Activated T-helper 17 cell treated with anti-CD3 and anti-CD28 coated beads, Interleukin-2, amount 50 U/mL, for 72 hours (primary cell): ENCODE results near the gene USB1. TPM values are rescaled to one million over a fixed set of nuclear protein-coding genes. Genes with fewer than 3 reads are reported as not detected.

Source experiments
- ATAC-seq: fragments of 150-1000 bp; cut with Tn5 transposase; replicated peaks from 2 replicates; pipeline ENCODE4 v1.10.0; 2021; ENCODE audit warnings: mild to moderate bottlenecking, moderate library complexity
- H3K27ac Mint-ChIP-seq: one replicate; pipeline ENCODE4 v1.8.0; 2022; ENCODE audit warnings: mixed read lengths
- H3K27me3 Mint-ChIP-seq: one replicate; pipeline ENCODE4 v1.8.0; 2022; ENCODE audit warnings: mixed read lengths
- H3K36me3 Mint-ChIP-seq: one replicate; pipeline ENCODE4 v1.8.0; 2022; ENCODE audit warnings: low read depth, mild to moderate bottlenecking, mixed read lengths
- H3K4me1 Mint-ChIP-seq: one replicate; pipeline ENCODE4 v1.8.0; 2022; ENCODE audit warnings: mixed read lengths
- H3K4me3 Mint-ChIP-seq: one replicate; pipeline ENCODE4 v1.8.0; 2022; ENCODE audit warnings: mild to moderate bottlenecking, mixed read lengths
- H3K9me3 Mint-ChIP-seq: one replicate; pipeline ENCODE4 v1.8.0; 2022; ENCODE audit warnings: mixed read lengths
- total RNA-seq, 2 donors: library from RNA; stranded (reverse); gene quantifications; one replicate each; pipeline ENCODE4 v1.2.3, GENCODE V29; 2022

Gene USB1
- total RNA-seq, 2 donors from 2014 or later, result 33.7 to 56.6 TPM

DNA sequence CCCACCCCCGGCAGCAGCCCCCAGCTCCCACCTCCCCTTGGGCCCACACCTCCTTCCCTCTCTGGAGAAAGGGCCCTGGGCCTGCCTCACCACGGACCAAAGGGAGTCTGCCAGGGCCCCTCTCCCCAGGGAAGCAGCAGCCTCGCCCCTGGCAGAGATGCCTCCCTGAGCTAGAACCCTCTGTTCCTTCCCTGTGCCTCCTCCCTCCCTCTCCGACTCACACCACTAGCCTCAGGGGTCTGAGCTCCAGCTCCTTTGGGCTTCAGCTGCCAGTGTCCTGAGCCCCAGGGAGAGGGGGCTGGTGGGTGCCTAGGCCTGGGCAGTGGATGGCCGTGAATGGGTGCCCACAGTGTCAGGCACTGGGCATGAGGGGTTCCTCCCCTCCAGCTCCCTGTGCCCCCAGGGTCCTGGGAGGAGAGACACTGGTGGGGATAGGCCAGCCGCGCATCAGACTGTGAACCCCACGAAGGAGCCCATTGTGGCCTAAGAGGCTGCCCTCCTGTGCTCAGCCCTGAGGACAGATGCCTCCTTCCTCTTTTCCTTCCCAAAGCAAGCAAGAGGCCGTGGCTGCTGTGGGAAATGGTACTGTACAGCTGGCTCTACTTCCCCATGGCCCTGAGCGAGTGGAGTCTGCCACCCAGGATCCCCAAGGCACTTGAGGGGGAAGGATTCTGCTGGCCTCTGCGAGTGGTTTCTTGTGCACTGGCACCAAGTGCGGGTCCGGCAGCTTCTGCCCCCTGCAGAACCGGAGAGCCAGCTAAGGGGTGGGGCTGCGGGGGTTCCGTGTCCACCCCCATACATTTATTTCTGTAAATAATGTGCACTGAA is 45.1 kb downstream of the USB1 start:
- no peaks in the 10 kb centered on the region for H3K9me3 Mint-ChIP-seq
- no peaks in the 10 kb centered on the region for H3K27me3 Mint-ChIP-seq
- H3K36me3 Mint-ChIP-seq, result no peaks in the 10 kb centered on the region

DNA sequence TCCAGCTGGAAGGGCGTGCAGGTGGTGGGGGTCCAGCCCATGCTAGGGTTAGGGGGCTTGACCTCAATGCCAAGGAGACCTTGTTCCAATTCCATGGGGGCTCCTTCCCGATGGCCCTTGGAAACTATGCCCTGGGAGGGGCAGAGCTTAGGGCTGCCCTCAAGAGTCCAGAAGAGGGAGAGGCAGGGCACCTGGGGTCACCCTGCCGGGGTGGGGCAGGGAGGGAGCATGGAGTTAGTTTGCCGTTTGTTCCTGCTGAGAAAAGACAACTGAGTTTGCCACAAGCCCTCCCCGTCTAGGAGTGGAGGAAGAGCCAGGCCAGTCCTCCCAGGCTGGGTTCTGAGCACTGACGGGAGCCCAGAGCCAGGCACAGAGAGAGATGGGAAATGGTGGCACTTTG is 45.7 kb downstream of the USB1 start:
- no peak overlapping the region for H3K27ac Mint-ChIP-seq
- H3K4me1 Mint-ChIP-seq, result no peaks in the 10 kb centered on the region
- no peak for ATAC-seq
- no peaks in the 10 kb centered on the region for H3K9me3 Mint-ChIP-seq
- H3K36me3 Mint-ChIP-seq, result no peaks in the 10 kb centered on the region
- H3K27me3 Mint-ChIP-seq, result no peaks in the 10 kb centered on the region
- no peak overlapping the region for H3K4me3 Mint-ChIP-seq

More for the DNA sequence above, 45.1 kb downstream of the USB1 start:
- no peak overlapping the region for H3K4me3 Mint-ChIP-seq
- H3K4me1 Mint-ChIP-seq, result no peaks in the 10 kb centered on the region
- no peak overlapping the region for H3K27ac Mint-ChIP-seq
- no peak for ATAC-seq

DNA sequence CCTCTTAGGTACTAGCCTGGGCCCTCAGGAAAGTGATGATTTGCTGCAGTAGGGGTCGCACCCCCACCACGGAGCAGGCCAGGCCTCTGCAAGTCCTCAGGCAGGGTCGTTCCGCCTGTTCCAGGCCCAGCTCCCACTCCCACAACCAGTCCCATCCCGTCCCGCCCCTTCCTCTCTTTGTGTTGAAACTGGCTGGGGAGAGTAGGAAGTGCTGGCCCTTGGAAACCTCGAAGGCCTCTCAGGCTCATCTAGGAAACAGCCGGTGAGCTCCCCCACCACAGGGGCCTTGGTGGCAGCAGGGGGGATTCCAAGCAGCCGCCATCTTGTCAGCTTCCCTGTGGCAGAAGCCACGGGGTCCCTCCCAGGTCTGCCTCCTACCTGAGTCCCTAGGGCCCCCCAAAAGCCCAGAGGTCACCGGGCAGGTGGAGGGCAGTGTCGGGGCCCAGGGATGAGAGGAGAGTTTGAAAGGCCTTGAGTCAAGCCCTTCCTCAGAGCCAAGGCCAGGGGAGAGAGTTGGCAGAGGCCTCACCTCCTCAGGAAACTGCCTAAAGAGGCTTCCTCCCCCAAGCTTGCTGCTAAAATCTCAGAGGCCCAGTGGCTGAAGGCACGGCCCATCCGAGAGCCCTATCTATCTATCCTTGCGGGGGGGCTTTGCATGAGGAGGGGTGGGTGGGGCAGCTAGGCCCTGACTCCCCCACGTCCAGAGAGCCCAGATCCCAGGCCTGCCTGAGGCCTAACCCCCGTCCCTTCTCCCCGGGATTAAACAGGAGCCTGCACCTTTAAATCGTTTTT is 46.5 kb downstream of the USB1 start:
- Mint-ChIP-seq H3K27me3 (no peaks in the 10 kb centered on the region), H3K4me3 (no peak overlapping the region), H3K9me3 (no peaks in the 10 kb centered on the region), H3K36me3 (no peaks in the 10 kb centered on the region), H3K27ac (no peak overlapping the region), H3K4me1 (no peaks in the 10 kb centered on the region)
- no peak for ATAC-seq

DNA sequence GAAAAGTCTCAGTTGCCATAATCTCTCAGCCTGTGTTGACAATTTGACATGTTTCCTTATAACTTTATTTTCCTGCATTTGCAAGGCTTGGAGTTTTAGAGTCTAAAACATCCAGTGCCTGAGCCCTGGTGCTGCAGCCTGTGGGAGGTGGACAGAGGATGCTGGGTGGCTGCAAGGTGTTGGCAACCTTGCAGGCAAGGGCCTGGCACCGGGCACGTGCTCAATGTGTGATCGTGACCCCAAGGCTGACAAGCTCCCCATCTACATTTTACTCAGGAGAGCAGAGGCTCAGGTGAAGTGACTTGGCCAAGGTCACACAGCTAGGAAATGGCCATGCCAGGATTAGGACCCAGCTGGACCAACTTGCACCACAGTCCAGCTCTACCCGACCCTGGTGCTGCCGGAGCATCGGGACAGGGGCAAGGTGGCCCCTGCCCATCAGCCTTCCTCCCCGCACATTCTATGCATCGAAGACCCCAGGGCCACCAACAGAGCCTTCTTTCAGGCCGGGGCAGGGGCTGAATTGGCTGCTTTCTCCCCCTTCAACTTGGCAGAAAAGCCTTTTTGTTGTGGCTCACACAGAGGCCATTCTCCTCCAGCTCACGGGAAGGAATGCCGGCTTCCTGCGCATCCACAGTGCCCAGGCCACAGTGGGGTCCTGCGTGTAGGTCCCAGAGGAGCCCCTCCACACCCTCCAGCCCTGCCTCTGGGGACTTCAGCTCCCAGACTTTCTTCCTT is 47.5 kb downstream of the USB1 start:
- Mint-ChIP-seq H3K9me3 (no peaks in the 10 kb centered on the region), H3K27ac (no peak overlapping the region), H3K36me3 (no peaks in the 10 kb centered on the region), H3K27me3 (no peaks in the 10 kb centered on the region), H3K4me3 (no peak overlapping the region), H3K4me1 (no peaks in the 10 kb centered on the region)
- no peak for ATAC-seq

DNA sequence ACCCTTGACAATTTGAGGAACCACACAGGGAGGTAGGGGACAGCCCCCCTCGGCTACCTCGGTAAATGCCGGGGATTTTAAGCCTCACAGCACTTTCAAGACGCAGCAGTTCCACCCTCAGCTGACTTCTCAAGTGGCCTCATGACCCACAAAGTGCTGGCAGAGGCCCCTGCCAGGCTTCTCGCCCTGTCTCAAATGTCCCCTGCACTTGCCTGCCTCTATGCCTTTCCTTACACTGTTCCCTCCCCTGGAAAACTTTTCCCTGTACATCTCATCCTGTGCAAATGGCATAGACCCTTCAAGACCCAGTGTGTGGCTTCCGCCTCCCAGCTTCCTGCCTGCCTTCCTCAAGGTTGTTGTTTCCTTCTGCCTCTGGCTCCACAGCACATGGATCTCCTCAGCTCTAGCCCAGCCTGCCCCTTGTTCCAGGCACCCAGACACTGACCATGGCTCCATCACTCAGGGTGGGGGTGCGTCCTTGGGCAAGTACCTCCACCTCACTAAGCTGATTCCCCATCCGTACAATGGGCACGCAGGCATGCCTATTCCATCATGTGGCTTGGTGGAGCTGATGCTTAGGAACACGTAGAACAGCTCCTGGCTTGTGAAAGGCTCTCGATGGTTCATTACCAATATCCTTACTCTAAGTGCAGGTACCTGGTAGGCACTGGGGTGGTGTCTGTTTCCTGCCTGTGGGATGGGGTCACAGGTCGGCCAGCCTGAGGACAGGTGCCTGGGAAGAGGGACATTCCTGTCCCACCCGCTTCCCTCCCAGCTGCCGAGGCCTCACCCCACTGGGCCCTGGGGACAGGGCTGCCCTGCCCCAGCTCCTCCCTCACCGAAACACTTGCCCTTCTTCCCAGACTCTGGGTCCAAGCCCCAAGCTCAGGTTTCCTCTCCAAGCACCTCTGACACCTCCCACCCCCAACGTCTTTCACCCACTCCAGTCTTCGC is 48.3 kb downstream of the USB1 start:
- Mint-ChIP-seq H3K4me1 (no peaks in the 10 kb centered on the region), H3K36me3 (no peaks in the 10 kb centered on the region), H3K27ac (no peak overlapping the region), H3K27me3 (no peaks in the 10 kb centered on the region), H3K4me3 (no peak overlapping the region), H3K9me3 (no peaks in the 10 kb centered on the region)
- ATAC-seq, result no peak

DNA sequence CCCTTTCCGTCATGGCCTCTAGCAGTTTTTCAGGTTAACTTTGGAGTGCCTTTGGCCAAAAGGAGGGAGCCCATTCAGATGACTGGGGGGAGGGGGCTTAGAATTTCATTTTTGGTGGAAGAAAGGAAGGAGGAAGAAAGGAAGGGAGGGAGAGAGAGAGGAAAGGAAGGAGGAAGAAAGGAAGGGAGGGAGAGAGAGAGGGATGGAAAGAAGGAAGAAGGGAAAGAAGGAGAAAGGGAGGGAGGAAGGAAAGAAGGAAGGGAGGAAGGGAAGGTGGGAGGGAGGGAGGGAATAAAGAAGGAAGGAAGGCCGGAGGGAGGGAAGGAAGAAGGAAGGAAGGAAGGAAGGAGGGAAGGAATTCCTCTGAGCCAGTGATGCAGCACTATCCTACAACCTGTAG is 50.1 kb downstream of the USB1 start:
- H3K27me3 Mint-ChIP-seq, result no peaks in the 10 kb centered on the region
- no peak overlapping the region for H3K27ac Mint-ChIP-seq
- ATAC-seq, result no peak
- H3K36me3 Mint-ChIP-seq, result no peaks in the 10 kb centered on the region
- H3K4me1 Mint-ChIP-seq, result no peaks in the 10 kb centered on the region
- H3K4me3 Mint-ChIP-seq, result no peak overlapping the region
- no peaks in the 10 kb centered on the region for H3K9me3 Mint-ChIP-seq

DNA sequence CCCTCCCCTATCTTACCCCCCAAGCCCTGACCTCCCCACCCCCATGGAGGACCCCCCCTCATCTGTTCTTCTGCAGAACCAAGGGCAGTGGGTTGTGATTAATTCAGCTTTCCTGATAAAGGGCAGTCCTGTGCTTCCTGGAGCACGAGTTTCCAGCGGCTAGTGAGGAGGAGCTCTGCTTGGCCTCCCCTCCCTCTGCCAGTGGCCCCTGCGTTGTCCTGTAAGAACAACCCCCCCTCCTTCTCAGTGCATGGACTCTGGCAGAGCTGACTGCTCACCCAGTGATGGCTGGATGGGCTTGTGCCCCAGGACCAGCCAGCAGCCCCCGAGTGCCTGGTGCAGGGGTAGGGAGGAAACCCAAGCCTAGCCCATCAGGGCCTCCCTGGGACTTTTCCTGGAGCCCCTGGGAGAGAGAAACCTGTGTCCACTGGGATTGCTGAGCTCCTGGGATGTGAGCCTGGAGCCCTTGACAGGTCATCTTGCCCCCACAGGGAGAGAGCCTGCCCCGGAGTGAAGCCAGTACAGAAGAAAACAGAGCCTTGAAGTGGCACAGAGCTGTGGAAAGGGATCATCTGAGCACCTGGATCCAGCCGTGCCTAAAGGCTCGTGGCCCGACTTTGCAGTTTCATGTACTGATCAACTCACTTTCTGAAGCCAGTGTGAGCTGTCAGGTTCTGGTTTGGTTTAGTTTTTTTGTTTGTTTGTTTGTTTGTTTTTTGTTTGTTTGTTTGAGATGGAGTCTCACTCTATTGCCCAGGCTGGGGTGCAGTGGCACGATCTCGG is 50.8 kb downstream of the USB1 start:
- ATAC-seq, result no peak
- no peaks in the 10 kb centered on the region for H3K4me1 Mint-ChIP-seq
- H3K27ac Mint-ChIP-seq, result no peak overlapping the region
- H3K27me3 Mint-ChIP-seq, result no peaks in the 10 kb centered on the region
- H3K9me3 Mint-ChIP-seq, result no peaks in the 10 kb centered on the region
- H3K36me3 Mint-ChIP-seq, result no peaks in the 10 kb centered on the region
- H3K4me3 Mint-ChIP-seq, result no peak overlapping the region

DNA sequence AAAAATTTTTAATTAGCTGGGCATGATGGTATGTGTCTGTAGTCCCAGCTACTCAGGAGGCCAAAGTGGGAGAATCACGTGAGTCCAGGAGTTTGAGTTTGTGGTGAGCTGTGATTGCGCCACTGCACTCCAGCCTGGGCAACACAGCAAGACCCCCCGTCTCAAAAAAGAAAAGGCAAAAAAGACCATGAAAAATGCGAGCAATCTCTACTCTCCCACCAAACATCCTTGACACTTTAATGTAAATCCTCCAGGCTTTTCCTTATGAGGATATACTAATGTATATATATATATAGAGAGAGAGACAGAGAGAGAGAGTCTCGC is 52.4 kb downstream of the USB1 start:
- no peak for ATAC-seq
- Mint-ChIP-seq H3K27me3 (no peaks in the 10 kb centered on the region), H3K27ac (no peak overlapping the region), H3K36me3 (no peaks in the 10 kb centered on the region), H3K4me1 (no peaks in the 10 kb centered on the region), H3K4me3 (no peak overlapping the region), H3K9me3 (no peaks in the 10 kb centered on the region)

DNA sequence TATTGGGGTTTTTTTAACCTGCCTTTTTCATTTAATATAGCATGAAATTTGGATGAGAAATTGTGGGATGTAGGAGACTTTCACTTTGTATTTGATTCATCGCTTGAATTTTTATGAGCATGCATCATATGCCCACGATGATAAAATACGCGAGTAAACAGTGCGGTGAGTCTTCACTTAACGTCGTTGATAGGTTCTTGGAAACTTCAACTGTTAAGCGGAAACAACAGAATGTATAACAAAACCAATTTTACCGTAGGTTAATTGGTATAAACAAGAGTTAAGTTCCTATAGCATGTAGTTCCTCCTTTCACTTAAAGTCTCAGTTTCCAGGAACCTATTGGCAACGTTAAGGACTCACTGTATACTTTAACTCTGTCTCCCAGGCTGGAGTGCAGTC is 53.1 kb downstream of the USB1 start:
- no peaks in the 10 kb centered on the region for H3K4me1 Mint-ChIP-seq
- no peaks in the 10 kb centered on the region for H3K9me3 Mint-ChIP-seq
- H3K4me3 Mint-ChIP-seq, result no peak overlapping the region
- H3K36me3 Mint-ChIP-seq, result no peaks in the 10 kb centered on the region
- peak; percentile 87 for ATAC-seq
- no peak overlapping the region for H3K27ac Mint-ChIP-seq
- H3K27me3 Mint-ChIP-seq, result no peaks in the 10 kb centered on the region

DNA sequence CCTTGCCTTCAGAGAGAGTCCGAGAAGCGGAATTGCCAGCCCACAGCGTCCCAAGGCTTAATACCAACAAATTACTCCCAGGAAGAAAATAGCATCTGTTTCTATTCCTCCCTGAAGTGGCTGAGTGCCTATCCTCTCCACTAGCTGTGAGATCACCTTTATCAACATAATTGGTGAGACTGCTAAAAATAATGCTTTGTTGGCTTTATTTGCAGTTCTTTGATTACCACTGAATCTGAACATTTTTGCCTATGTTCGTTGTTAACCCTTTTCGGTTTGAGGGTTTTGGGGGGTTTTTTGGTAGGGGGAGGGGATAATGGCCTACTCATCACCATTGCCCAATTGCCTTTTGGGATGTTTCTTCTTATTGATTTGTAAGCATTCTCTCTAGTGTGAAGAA is 55.4 kb downstream of the USB1 start:
- Mint-ChIP-seq H3K27me3 (no peaks in the 10 kb centered on the region), H3K36me3 (no peaks in the 10 kb centered on the region), H3K4me1 (no peaks in the 10 kb centered on the region), H3K9me3 (no peaks in the 10 kb centered on the region), H3K27ac (no peak overlapping the region), H3K4me3 (no peak overlapping the region)
- no peak for ATAC-seq

DNA sequence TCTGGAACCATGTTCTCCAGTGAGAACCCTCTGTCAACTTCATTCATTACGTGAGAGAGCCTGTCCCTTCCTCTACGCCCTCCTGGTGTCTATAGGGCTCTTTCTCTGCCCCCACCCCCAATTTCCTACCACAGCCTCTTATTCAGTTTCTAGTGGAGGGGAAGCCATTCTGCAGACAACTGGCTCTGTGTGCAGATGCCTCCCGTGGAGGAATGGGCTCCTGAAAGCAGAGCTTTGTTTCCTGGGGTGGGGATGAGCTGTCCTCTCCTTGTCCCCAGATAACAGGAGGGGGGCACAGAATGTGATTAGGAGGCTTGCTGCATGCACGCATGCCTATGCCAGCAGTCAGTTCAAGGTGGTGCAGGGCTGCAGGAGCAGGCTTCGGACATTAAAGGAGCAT is 55.9 kb downstream of the USB1 start:
- no peak overlapping the region for H3K27ac Mint-ChIP-seq
- no peak for ATAC-seq
- no peaks in the 10 kb centered on the region for H3K27me3 Mint-ChIP-seq
- no peaks in the 10 kb centered on the region for H3K9me3 Mint-ChIP-seq
- no peaks in the 10 kb centered on the region for H3K4me1 Mint-ChIP-seq
- H3K36me3 Mint-ChIP-seq, result no peaks in the 10 kb centered on the region
- no peak overlapping the region for H3K4me3 Mint-ChIP-seq

DNA sequence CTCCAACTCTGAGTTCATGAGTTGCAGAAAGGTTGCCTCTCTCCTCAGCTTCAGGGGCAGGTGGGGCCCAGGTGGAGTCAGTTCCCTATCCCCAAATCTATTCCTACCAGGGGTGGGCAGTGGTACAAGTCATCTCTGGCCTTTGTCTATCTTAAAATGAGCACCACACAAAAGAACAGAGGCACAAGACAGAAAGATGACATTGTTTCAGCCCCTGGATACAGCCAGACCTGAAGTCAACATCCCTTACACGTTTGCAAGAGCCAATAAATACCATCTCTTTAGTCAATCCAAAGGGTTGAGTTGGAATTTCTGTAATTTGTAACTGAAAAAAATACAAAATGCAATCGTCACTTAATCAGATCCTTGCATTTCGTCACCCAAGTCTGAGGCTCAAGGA is 56.6 kb downstream of the USB1 start:
- Mint-ChIP-seq H3K9me3 (no peaks in the 10 kb centered on the region), H3K27ac (no peak overlapping the region), H3K4me3 (no peak overlapping the region), H3K27me3 (no peaks in the 10 kb centered on the region), H3K4me1 (no peaks in the 10 kb centered on the region), H3K36me3 (no peaks in the 10 kb centered on the region)
- ATAC-seq, result no peak

DNA sequence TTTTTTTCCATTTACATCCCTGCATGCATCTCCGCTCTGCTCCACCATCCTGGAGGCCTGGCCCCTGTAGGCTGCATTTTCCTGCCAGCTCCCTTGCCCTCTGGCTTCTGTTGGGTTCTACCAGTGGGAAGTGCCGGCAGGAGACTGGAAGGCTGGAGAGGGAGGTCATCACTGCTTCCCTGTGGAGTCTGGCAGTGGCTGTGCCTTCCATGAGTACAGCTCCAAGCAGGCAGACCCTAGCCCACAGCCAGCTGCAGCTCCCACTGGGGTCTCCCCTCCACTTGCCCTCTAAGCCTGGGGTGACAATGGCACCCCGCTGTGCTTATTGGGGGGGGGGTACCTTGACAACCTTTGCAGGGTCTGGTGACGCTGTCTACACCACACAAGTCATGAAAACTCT is 61.6 kb downstream of the USB1 start:
- Mint-ChIP-seq H3K36me3 (no peaks in the 10 kb centered on the region), H3K9me3 (no peaks in the 10 kb centered on the region), H3K4me1 (no peaks in the 10 kb centered on the region), H3K4me3 (no peak overlapping the region), H3K27ac (no peak overlapping the region), H3K27me3 (no peaks in the 10 kb centered on the region)
- ATAC-seq, result no peak
